PC-3 (cell line): ENCODE results near the gene TSPAN33.

Source experiments
- EZH2 ChIP-seq: fragments of 300-600 bp; sonication (generic); IDR thresholded peaks from one replicate; pipeline ENCODE4 v1.6.1; 2017; ENCODE audit warnings: antibody characterized with exemption, mild to moderate bottlenecking, low read length; ENCODE audit not compliant: unreplicated experiment
- EZH2phosphoT487 ChIP-seq: fragments of 300-600 bp; sonication (generic); IDR thresholded peaks from 2 replicates; pipeline ENCODE4 v1.6.1; 2018; ENCODE audit warnings: mild to moderate bottlenecking, antibody characterized with exemption, low read length, borderline replicate concordance
- TF ChIP-seq, protein P1 (sequence below): fragments of 300-600 bp; sonication (generic); conservative IDR thresholded peaks from 2 replicates; pipeline ENCODE4 v1.5.1; 2017; ENCODE audit warnings: antibody characterized with exemption, low read depth, mild to moderate bottlenecking, low read length

DNA sequence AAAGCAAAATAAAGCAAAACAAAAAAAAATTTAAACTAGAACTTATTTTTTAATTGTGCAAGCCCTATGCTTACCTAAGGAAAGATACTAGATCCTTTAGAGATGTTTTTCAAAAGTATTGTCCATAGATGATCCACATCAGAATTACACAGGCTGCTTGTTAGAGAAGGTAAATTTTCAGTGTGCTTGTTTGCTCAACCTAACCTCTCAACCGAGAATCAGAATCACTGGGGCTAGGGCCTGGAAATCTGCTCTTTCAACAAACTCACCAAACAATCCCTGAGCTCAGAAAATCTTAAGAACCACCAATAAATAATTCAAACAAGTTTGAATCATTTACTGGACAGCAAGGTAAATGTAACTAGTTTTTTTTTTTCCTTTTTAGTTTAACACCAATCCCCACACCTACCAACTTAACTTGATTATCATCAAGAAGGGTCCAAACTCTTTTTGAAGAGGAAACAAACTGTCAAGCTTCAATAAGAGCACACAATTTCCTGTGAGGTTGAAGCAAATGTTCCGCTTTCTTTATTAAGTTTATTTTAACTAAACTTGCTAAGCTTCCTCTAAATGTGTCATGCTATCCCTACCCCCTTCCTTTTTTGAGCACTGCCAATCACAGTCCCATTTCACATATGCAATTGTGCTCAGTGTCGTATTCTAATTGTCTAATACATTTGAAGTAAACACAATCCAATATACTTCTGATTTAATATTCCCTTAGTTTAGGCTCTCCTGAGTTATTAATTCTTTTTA is 7.4 kb upstream of the TSPAN33 start:
- TF ChIP-seq, protein P1, sequence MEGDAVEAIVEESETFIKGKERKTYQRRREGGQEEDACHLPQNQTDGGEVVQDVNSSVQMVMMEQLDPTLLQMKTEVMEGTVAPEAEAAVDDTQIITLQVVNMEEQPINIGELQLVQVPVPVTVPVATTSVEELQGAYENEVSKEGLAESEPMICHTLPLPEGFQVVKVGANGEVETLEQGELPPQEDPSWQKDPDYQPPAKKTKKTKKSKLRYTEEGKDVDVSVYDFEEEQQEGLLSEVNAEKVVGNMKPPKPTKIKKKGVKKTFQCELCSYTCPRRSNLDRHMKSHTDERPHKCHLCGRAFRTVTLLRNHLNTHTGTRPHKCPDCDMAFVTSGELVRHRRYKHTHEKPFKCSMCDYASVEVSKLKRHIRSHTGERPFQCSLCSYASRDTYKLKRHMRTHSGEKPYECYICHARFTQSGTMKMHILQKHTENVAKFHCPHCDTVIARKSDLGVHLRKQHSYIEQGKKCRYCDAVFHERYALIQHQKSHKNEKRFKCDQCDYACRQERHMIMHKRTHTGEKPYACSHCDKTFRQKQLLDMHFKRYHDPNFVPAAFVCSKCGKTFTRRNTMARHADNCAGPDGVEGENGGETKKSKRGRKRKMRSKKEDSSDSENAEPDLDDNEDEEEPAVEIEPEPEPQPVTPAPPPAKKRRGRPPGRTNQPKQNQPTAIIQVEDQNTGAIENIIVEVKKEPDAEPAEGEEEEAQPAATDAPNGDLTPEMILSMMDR: no peak
- TF ChIP-seq EZH2phosphoT487 (no peak), EZH2 (no peak)
